GM18507 (cell line): Measurements from ENCODE around the gene DCXR.

ENCODE experiments used
- DNase-seq: peaks from one replicate; pipeline ENCODE4 v3.0.0; 2011; ENCODE audit warnings: low read depth; ENCODE audit not compliant: insufficient read length; ENCODE audit errors: extremely low spot score
- FAIRE-seq: peaks from 2 replicates; lab custom pipeline; 2011; peaks lifted over from hg19 to GRCh38; lab: Jason Lieb, UNC

DCXR gene

DNA sequence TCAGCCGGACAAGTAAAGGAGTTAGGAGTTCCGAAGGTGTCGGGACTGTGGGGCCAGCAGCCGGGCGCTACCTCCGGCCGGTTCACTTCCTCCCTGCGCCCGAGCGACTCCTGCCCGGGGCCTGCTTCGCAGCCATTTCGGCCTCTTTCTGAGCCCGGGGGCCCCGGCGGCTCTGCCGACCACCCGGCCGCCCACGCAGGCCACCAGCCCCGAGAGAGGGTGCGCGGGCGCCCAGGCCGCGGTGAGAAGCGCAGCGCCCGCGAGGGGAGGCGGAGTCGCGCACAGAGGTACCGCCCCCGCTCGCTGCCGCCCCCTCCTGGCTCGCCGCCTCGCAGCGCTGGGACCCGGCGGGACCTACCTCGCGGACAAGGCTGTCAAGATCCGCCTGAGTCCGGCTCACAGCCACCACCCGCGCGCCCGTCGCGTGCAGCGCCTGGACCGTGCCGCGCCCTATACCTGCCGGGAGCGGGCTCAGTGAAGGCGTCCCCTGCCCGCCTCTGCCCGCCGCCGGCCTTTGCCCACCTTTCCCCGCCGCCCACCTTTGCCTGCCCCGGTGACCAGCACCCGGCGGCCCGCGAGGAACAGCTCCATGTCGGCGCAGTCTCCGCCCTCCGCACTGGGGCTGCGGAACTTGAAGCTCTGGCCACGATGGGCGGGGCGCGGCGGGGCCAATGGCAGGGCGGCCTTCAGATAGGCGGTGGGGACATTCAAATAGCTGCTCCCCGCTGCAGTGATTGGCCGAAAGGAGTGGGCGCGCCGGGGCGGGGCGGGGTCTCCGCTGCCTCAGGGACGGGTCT, at the start of gene DCXR:
DCXR (minus strand) TSS at position 606 of the 797 bp plus-strand sequence; CDS start at position 591, 15 bp downstream.
- DNase-seq (peak; percentile 94), FAIRE-seq (peak; percentile 95)

DNA sequence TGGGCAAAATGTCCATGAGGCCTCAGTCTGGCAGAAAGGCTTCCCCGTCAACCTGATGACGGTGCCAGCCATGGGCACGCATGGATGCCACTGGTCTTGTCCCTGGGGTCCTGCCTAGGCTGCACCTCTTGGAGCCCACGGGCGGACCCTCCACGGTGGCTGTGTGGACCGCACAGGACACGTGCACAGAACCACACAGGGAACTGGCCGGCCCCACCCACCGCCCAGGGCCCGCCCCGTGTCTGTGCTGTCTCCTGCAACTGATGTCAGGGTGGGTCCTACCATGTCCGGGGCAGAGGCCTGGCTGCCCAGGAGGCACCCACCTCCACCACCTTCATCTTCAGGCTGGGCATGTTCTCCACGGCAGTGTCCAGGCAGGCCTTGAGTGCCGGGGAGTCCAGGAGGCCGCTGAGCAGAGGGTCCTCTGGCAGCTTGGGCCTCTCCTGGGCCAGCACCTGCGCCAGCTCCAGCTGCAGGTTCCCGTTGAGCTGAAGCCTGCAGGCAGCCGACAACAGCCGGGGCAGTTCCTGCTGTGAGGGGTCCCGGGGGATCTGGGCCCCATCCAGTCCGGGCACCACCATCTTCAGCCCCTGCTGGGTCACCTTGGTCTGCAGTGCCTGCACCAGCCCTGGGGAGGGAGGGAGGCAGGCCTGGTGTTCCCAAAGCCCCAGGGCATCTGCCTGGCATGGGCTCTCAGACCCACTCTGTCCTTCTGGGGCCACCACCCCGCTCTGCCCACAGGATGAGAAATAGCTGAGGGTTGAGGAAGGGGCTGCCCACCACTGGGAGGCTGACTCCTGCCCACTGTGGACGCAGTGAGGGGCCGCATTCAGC, 48.7 kb upstream of the DCXR start:
- FAIRE-seq, result no peak
- no peak for DNase-seq

DNA sequence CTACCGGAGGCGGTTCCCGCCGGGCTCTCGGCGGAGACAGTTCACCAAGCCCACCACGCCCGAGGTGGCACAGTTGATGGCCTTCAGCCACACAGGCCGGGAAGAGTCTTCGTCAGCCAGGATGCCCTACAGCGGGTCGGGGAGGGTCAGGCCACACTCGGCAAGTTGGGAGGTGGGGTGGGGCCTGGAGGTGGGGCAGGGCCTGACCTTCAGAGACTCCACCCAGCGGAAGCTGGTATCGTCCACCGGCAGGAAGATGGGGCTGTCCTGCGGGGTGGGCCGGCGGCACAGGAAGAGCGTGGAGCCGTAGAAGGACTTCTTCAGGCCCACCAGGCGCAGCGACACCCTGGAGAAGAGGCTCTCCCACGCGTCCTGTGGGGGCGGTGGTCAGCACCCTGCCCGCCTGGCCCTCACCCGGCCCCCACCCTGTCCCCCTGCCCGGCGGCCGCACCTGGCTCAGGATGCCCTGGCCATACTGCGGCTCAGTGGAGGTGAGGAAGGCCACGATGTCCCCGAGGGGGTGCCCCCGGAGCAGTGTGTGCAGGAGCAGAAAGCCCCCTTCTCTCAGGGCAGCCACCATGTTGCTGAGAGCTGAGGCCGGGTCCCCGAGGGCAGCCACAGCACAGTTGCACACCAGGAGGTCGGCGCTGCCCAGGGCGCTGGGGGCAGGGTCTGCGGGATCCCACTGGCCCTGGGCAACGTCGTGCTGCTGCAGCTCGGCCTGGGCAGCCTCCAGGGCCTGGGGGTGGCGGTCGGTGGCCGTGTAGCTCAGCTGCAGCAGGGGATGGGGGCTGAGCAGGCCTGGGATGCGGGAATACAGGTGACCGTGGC, 47.7 kb upstream of the DCXR start:
- no peak for DNase-seq
- FAIRE-seq, result no peak

DNA sequence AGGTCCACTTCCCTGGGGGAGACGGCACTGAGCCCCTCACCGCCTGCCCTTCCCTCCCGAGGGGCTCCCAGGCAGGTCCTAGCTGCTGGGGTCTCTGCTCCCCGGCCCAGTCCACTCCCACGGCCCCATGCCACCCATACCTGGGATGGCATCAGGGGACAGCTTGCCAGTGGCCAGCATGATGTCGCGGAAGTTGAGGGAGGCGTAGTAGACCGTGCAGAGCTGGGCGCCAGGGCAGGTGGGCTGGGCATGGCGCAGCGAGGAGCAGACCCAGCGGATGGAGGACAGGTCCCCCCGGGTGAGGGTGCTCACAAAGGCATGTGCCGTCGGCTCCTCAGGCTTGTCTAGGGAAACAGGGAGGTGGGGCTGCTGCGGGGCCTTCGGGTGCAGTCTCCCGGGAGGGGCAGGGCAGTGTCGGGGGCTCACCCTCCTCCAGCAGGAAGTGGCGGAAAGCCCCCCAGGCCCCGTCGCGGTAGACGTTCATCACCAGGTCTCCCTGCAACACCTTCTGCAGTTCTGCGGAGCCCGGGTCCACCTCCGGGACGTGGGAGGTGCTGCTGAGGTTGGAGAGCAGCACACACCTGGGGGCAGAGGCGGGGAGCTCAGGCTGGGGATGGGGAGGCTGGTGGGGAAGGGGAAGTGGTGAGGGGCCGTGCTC, 47.0 kb upstream of the DCXR start:
- no peak for DNase-seq
- FAIRE-seq, result no peak

DNA sequence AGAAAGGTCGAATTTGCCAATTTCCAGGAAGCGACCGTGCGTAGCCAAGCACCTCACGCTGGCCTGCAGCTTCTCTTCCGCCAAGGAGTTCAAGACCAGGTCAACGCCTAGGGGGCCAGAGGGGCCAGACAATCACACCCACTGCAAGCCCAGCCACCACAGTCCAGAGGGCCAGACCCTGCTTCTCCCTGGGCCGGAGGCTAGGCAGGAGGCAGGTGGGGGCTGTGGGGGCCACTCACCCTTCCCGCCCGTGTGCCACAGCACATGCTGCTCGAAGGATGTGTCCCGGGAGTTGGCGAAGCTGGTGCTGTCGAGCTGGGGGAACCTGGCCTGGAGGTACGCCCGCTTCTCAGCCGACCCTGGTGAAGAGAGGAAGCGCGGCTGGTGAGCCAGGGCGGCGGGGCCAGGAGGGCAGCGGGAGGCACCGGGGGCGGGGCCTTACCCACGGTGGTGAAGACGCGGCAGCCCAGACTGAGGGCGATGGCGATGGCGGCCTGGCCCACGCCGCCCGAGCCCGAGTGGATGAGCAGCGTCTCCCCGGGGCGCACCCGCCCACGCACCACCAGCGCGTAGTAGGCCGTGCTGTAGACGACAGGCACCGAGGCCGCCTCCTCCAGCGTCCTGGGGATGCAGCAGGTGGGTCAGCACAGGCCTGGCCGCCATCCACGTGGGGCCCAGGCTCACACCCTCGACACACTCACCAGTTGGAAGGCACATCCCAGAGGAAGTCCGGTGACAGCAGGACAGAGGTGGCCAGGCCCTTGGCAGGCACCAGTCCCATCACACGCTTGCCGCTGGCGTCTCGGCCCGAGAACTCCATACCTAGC, 46.2 kb upstream of the DCXR start:
- FAIRE-seq, result no peak
- no peak for DNase-seq

DNA sequence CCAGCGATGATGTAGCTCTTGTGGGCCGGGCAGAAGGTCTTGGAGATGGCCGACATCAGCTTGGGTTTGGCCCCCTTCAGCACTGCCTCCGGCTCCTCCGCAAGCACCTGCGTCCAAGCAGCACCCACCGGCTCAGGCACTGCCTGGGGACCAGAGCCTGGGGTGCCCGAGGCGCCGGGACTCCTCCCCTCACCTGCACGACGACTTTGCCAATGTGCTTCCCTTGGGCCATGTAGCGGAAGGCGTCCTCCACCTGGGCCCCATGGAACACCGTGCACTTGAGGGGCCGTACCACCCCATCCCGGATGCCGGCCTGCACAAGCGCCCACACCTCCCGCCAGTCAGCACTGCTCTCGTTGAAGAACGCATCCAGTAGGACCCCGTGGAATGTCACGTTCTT, 45.5 kb upstream of the DCXR start:
- FAIRE-seq (no peak), DNase-seq (no peak)

DNA sequence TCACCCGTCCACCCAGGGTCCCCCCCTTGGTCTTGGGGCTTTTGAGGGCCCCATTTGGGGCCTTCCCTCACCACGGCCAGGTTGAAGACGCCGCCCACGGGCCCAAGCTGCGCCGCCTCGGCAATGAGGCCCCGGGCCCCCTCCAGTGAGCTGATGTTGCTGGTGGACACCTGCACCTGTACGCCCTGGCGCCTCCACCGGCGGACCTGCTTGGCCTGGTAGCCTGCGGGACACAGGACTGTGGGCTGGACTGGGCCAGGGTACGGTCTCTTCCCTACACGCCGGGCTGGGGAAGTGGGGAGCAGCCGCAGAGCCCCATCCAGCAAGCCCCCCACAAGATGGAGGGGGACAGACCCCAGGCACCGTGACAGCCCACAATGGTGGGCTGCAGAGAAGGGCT, 45.0 kb upstream of the DCXR start:
- FAIRE-seq, result no peak
- no peak for DNase-seq

DNA sequence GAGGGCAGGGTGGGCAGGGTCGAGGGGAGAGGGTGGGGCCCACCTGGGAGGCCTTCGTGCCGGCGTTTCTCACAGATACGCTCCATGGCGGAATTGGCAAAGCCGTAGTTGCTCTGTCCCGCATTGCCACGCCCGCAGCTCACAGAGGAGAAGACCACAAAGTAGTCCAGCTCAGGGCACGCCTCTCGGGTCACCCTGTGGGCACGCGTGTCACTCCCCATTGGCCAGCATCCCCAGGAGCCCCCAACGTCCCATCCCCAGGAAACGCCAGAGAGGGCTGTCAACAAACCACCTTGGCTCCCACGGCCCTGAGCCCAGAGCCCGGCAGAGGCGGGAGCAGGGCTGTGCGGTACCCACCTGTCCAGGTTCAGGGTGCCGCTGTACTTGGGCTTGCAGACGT, 44.5 kb upstream of the DCXR start:
- DNase-seq (no peak), FAIRE-seq (no peak)

DNA sequence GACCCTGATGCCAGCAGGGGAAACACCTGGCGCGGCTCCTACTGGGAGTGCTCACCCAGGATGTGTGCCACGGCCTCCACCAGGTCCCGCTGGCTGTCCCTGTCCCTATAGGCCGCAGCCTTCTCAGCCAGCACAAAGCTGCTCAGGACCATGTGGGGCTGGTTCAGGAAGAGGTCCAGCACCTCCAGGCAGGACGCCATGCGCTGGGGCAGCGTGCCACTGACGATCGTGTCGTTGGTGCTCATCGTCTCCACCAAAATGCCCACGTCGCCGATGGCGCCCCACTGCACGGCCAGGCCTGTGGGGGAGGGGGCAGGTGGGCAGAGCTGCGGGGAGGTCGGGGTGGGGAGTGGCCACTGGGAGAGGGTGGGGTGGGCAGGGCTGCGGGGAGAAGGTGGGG, 44.0 kb upstream of the DCXR start:
- DNase-seq, result no peak
- FAIRE-seq, result no peak

DNA sequence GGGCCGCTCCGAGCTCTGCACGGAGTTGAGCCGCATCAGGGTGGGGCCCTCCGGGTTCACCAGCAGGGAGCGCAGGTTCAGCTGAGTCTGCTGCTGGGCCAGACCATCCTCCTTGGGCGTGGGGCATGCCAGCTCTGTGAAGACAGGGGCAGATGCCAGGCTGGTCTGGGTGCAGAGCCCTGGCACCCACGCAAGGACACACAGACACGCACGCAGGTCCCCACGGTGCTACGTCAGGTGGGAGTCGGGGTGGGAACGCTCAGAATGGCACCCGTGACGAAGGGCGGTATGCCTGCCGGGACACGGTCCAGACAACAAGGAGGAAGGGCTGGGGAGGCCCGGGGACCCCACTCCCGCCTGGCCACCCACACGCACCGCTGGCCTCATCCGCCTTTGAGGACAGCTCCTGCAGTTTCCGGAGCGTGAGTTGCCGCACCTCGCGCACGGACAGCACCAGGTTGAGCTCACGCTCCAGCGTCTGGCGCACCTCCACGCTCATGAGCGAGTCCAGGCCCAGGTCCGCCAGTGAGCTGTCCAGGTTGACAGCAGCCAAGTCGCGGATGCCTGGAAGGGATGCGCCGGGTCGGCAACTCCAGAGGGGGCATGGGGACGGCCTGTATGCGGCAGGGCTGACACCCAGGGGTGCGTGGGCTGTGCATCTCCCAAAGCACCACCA, 43.4 kb upstream of the DCXR start:
- DNase-seq (no peak), FAIRE-seq (no peak)

DNA sequence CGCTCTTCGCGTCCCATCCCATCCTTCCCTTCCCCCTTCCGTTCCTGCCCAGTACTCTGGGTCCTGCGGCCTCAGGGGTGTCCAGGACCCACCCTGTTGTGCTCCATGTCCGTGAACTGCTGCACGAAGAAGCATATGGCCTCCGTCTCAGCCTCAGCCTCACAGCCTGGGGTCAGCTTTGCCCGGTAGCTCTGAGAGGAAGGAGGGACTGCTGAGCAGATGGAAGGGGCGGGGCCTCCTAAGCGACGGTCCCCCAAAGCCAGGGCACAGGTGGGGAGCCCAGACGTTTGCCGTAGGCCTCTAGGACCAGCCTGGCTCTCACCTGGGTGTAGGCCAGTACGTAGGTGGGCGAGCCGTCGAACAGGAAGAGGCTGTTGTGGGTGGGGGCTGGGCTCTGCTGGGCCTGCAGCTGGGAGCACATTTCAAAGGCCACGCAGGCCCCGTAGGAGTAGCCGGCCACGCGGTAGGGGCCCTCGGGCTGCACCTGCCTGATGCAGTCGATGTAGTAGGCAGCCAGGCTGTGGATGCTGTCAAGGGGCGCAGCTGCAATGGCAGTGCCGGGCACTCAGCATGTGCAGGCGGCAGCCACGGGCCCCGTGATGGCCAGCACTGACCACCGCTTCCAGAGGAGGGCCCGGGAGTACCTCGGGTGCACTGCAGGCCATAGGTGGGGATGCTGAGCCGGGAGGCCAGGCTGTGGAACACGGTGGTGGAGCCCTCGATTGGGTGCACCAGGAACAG, 42.7 kb upstream of the DCXR start:
- FAIRE-seq, result no peak
- no peak for DNase-seq

DNA sequence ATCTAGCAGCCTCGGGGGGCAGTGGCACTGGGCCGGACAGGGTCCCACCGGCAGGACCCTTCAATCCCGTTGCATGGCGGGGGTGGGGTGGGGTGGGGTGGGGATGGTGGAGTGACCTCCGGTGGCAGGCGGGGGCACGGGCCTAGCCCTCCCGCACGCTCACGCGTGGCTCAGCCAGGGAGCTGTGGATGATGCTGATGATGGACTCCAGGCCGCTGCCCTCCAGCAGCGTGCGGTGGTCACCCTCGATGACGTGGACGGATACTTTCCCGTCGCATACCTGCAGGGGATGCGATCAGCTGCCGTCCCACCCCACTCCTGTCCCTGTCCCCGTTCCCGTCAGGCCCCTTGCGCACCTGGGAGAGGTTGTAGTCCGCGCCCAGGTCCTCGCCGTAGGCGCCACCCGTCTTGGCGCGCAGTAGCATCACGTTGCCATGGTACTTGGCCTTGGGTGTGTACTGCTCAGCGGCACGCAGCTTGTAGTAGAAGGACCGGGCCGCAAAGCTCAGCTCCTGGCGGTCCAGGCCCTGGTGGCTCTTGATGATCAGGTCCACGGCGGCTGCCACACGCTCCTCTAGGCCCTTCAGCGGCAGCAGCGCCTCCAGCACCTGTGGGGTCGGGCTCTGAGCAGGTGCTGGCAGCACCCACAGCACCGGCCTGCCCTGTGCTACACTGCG, 41.6 kb upstream of the DCXR start:
- DNase-seq (no peak), FAIRE-seq (no peak)

DNA sequence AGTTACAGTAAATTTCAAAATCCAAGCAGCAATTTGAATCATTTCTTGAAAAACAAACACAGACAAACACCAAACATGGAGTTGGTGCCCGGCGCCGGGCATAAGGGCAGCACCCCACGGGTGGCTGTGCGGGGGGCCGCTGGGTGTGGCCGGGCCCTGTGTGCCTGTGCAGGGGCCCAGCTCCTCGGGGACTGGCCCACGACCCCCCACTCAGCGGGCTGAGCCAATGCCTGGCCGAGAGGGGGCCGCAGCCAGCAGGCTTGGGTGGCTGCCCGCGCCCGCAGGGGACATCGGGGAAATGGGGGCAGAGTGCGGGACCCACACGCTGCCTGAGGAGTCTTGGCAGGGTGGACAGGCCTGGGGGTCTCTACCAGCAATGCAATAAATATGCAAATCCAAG, 40.9 kb upstream of the DCXR start:
- DNase-seq, result no peak
- FAIRE-seq, result no peak

DNA sequence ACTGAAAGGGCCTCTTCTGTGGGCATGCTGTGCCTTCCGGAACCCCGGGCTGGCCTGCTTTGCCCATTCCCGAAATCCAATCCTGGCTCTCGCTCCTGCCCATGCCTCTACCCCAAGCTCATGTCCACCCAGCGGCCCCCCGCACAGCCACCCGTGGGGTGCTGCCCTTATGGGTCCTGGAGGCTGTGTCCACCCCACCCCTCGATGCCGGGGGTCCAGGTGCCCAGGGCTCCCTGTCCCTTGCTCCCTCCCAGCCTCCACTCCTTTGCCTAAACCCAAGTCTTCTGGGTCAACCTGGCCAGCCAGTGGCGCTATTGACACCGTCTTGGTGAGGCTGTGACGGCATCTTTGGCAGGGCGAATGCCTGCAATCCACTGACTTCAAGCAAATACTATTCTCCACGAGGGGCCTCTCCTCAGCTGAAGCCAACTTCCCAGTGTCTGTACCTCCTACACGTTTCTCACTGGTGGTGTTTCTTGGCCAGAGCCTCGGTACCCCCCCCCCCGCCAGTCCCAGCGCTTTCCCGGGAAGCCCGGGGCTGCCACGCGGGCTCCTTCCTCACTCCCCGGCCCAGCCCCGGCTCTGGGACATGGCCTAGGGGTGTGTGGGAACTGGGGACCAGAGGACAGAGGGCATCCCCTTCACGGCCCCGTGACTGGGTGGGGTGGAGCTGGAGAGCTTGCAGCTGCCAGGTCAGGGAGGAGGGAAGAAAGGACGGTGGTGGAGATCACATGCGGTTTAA, 40.3 kb upstream of the DCXR start:
- DNase-seq, result no peak
- no peak for FAIRE-seq

DNA sequence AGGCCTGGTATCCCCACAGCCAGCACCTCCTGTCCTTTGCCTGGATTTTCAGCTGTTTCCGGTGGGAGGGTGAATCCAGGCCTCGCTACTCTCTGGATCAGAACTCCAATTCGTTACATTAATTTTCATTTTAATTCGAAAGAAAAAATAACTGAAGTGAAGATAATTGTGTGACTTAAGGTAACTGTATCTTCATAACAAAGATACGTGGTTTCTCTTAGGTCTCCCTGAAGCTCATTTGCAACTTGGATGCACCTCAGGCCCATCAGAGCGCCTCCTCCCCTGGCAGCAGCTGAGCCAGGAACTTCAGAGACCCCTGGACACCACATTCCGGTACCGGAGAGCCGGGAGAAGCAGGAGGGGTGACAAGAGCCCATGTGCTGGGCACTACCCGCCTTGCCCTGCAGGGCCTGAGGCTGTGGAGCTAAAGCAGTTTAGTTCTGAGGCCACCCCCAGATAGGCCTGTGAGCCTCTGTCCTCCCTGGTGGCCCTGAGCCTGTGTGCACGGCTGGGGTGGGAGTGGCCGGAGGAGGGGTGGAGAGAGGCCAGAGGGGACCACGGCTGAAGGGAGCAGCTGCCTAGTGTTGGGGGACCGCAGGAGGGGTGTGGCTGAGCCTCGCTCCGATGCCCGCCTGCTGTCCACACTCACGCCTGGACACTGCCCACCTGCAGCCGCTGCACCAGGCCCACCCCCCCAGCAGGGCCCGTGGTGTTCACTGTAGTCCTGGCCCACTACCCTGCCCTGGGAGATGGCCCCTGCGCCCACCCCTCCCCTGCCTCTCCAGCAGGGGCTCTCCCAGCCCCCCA, 39.5 kb upstream of the DCXR start:
- no peak for FAIRE-seq
- no peak for DNase-seq
